Keratinocyte (primary cell): Measurements from ENCODE around the gene SLC44A3.

Experiments used
- CTCF ChIP-seq, 3 experiments: IDR thresholded peaks in 1 of 3; conservative IDR thresholded peaks in 1 of 3; optimal IDR thresholded peaks in 1 of 3; 2 replicates in 2 of 3; 3 replicates in 1 of 3; pipeline versions ENCODE3 to v1.5.1; 2011; ENCODE audit warnings: low read length in 3 of 3, mild to moderate bottlenecking in 3 of 3, moderate library complexity in 2 of 3, control low read depth in 1 of 3, inconsistent platforms in 1 of 3; ENCODE audit not compliant: insufficient read depth in 2 of 3; ENCODE audit errors: extremely low read depth in 1 of 3
- EZH2 ChIP-seq: IDR thresholded peaks from one replicate; pipeline ENCODE4 v1.6.1; 2012; ENCODE audit warnings: inconsistent platforms, mild to moderate bottlenecking, low read length, moderate library complexity

DNA sequence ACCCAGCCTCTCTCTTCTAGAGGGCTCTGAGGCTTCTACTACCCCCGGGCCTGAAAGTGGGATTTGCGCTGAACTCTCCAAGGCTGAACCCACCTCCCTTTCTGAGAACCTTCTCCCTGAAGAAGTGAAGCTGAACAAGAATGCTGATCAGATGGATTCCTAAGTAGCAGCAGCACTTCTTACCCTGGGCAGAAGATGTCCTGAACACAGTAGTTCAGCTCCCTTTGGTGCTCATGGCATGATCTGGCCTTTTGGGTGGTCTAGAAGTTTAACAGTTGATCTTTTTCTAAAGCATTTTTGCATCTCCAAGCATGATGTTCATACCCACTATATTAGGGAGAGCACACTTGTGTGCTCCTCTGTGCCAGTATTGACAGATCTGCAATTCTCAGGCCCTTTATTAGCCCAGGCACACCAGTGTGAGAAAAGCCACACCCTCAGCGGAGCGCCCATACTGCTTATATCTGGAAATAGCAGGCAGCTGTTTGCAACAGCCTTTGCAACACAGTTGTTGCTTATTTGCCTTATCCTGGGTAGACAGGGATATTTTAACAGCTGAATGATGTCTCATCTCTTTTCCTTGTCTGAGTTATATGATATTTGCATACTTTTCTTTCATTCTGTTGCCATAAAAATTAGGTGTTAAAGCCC, 72.6 kb downstream of the SLC44A3 start:
- TF ChIP-seq CTCF (optimal IDR thresholded peaks at IDR 0.05 in 1 of 3, IDR thresholded peaks at IDR 0.05 in 1 of 3, conservative IDR thresholded peaks at IDR 0.05 in 1 of 3; ENCODE audit: extremely low read depth in 1 of 3, insufficient read depth in 2 of 3, low read length in 3 of 3) (no peak), EZH2 (no peak)
